GM23338 (cell line): ENCODE data around the gene TRAF2. TPM values are rescaled to one million over a fixed set of nuclear protein-coding genes. Genes with fewer than 3 reads are reported as not detected.

ENCODE experiments used
- ATAC-seq: fragments of 200-7000 bp; cut with Tn5 transposase; 3 replicates; pipeline ENCODE4 v1.9.1; 2020
- DNase-seq: peaks from one replicate; pipeline ENCODE4 v3.0.0-alpha.2; 2015; ENCODE audit warnings: low spot score
- H2AFZ ChIP-seq: fragments of 200-600 bp; sonication (generic); 2 replicates; pipeline ENCODE4 v1.8.0; 2016; ENCODE audit warnings: antibody characterized with exemption, mild to moderate bottlenecking, moderate library complexity
- H3F3A ChIP-seq: fragments of 200-600 bp; sonication (generic); replicated peaks from 2 replicates; pipeline ENCODE4 v1.8.0; 2017; ENCODE audit warnings: antibody characterized with exemption, mixed run types, low read depth
- H3K27ac ChIP-seq: fragments of 200-600 bp; sonication (generic); 2 replicates; pipeline ENCODE4 v1.6.1; 2016; ENCODE audit warnings: low read depth
- H3K27me3 ChIP-seq: fragments of 200-600 bp; sonication (generic); 2 replicates; pipeline ENCODE4 v1.8.0; 2016; ENCODE audit warnings: mild to moderate bottlenecking, mixed run types, moderate library complexity; ENCODE audit not compliant: insufficient read depth
- H3K36me3 ChIP-seq: fragments of 200-600 bp; sonication (generic); 2 replicates; pipeline ENCODE4 v1.8.0; 2016; ENCODE audit warnings: mild to moderate bottlenecking; ENCODE audit not compliant: insufficient read depth
- H3K4me1 ChIP-seq: fragments of 200-600 bp; sonication (generic); 2 replicates; pipeline ENCODE4 v1.8.0; 2016; ENCODE audit warnings: mild to moderate bottlenecking, moderate library complexity; ENCODE audit not compliant: insufficient read depth
- H3K4me2 ChIP-seq: fragments of 200-600 bp; sonication (generic); 2 replicates; pipeline ENCODE4 v1.7.1; 2017; ENCODE audit warnings: mixed run types
- H3K4me3 ChIP-seq: fragments of 200-600 bp; sonication (generic); 2 replicates; pipeline ENCODE4 v1.6.1; 2016; ENCODE audit warnings: mixed run types
- H3K79me2 ChIP-seq: fragments of 200-600 bp; sonication (generic); replicated peaks from 2 replicates; pipeline ENCODE4 v1.8.0; 2017; ENCODE audit warnings: mild to moderate bottlenecking; ENCODE audit not compliant: insufficient read depth
- H3K9me2 ChIP-seq: fragments of 200-600 bp; sonication (generic); 2 replicates; pipeline ENCODE4 v1.8.0; 2017; ENCODE audit not compliant: insufficient read depth
- H4K20me1 ChIP-seq: fragments of 200-600 bp; sonication (generic); replicated peaks from 2 replicates; pipeline ENCODE4 v1.8.0; 2017; ENCODE audit warnings: mild to moderate bottlenecking; ENCODE audit not compliant: insufficient read depth
- H3K27ac Mint-ChIP-seq: 2 replicates; pipeline ENCODE4 v1.8.0; 2020; ENCODE audit warnings: inconsistent platforms, mild to moderate bottlenecking, moderate library complexity, mixed read lengths
- H3K27me3 Mint-ChIP-seq: 3 replicates; pipeline ENCODE4 v1.8.0; 2022; ENCODE audit warnings: low read depth, mild to moderate bottlenecking, moderate library complexity, mixed read lengths, inconsistent platforms; ENCODE audit not compliant: insufficient read depth, poor library complexity
- H3K36me3 Mint-ChIP-seq: 3 replicates; pipeline ENCODE4 v1.8.0; 2021; ENCODE audit warnings: low read depth, mild to moderate bottlenecking, inconsistent platforms, moderate library complexity, mixed read lengths
- H3K4me1 Mint-ChIP-seq: 3 replicates; pipeline ENCODE4 v1.8.0; 2020; ENCODE audit warnings: mild to moderate bottlenecking, inconsistent platforms, mixed read lengths
- H3K4me3 Mint-ChIP-seq: 3 replicates; pipeline ENCODE4 v1.8.0; 2021; ENCODE audit warnings: moderate library complexity, mild to moderate bottlenecking, inconsistent platforms, mixed read lengths
- H3K9me3 Mint-ChIP-seq: 3 replicates; pipeline ENCODE4 v1.8.0; 2020; ENCODE audit warnings: moderate library complexity, mild to moderate bottlenecking, inconsistent platforms, mixed read lengths
- CTCF ChIP-seq, 2 experiments: fragments of 200-600 bp in 1 of 2; sonication (generic) in 1 of 2; conservative IDR thresholded peaks; 2 replicates each; pipeline versions ENCODE4 v1.5.1 to v1.6.1; 2016 to 2017; ENCODE audit warnings: antibody characterized with exemption in 2 of 2, low read depth in 2 of 2, mild to moderate bottlenecking in 2 of 2, moderate library complexity in 1 of 2
- NANOG ChIP-seq: IDR thresholded peaks from 2 replicates; pipeline ENCODE4 v1.6.1; 2016; ENCODE audit warnings: antibody characterized with exemption, borderline replicate concordance
- POLR2AphosphoS5 ChIP-seq: IDR thresholded peaks from 2 replicates; pipeline ENCODE4 v1.6.1; 2016; ENCODE audit warnings: antibody characterized with exemption, low read depth
- ZNF331 ChIP-seq: fragments of 250-450 bp; sonication (Bioruptor Pico); IDR thresholded peaks from 2 replicates; pipeline ENCODE4 v1.5.0; 2020; ENCODE audit warnings: low read depth, mild to moderate bottlenecking, moderate library complexity
- microRNA-seq: library from miRNA; unstranded; fragments of <30 nt; microRNA quantifications from one replicate; pipeline ENCODE4, GENCODE V29; 2017
- polyA plus RNA-seq: library from polyadenylated mRNA; unstranded; fragments of >200 nt; fragmentation: Nextera tagmentation; extraction: Ambion mirVana; gene quantifications from 2 replicates; pipeline ENCODE4 v1.2.1, GENCODE V29; 2016
- small RNA-seq: library from RNA; depleted of rRNA; stranded (forward); fragments of <200 nt; gene quantifications from one replicate; pipeline ENCODE3, GENCODE V24; 2014; ENCODE audit warnings: low replicate concordance
- total RNA-seq: library from RNA; depleted of rRNA; stranded (reverse); fragments of >200 nt; shearing (Covaris generic); gene quantifications from 2 replicates; pipeline ENCODE4 v1.2.3, GENCODE V29; 2014; rRNA removed

The TRAF2 gene
- total and polyA plus RNA-seq, 2 experiments from 2014 or later, result 25.4 to 39.9 TPM

GRCh38 chr9:136975644-136976043 lies 89.3 kb downstream of the TRAF2 start:
- no peak overlapping the region for H3K27ac Mint-ChIP-seq
- Histone ChIP-seq H3K4me3 (no peak overlapping the region), H3K36me3 (no peaks in the 10 kb centered on the region), H3K4me1 (no peaks in the 10 kb centered on the region), H4K20me1 (no peaks in the 10 kb centered on the region), H3K79me2 (no peaks in the 10 kb centered on the region), H3K27me3 (no peaks in the 10 kb centered on the region), H3K9me2 (no peaks in the 10 kb centered on the region), H3F3A (no peaks in the 10 kb centered on the region), H2AFZ (no peak overlapping the region), H3K4me2 (no peak overlapping the region), H3K27ac (no peak overlapping the region)
- peaks cover 2% of the 10 kb centered on the region; the same call in 1 of the 3 replicates for H3K4me1 Mint-ChIP-seq
- H3K4me3 Mint-ChIP-seq, result no peak overlapping the region
- TF ChIP-seq POLR2AphosphoS5 (no peak), ZNF331 (CRISPR knock-in tag) (no peak), CTCF (conservative IDR thresholded peaks at IDR 0.05; ENCODE audit: low read depth in 2 of 2) (peak; percentile 59 to 89), NANOG (no peak)
- ATAC-seq, result peak; percentile 43
- peaks cover 9% of the 10 kb centered on the region for H3K27me3 Mint-ChIP-seq
- H3K36me3 Mint-ChIP-seq, result no peaks in the 10 kb centered on the region
- peak; percentile 82 for DNase-seq
- H3K9me3 Mint-ChIP-seq, result no peaks in the 10 kb centered on the region

Small RNA genes within 50 kb of the gene (microRNA-seq; reads per million reads assigned to microRNA genes)
- gene MIR4479, result not detected

Small RNA genes within 50 kb of the gene (small RNA-seq; reads per million reads assigned to genes)
- not detected for gene MIR4479

Other genes with a start within 250 kb of the TRAF2 start
- gene EGFL7, start 223.6 kb upstream of the TRAF2 start, total RNA-seq, result 56.1 and 60.8 TPM in 2 replicates
- 38.2 and 44.4 TPM in 2 replicates for gene EGFL7, start 223.6 kb upstream of the TRAF2 start, polyA plus RNA-seq
- 33.3 and 44.7 TPM in 2 replicates for gene AGPAT2, start 199.1 kb upstream of the TRAF2 start, total RNA-seq
- 31.8 and 34.4 TPM in 2 replicates for gene AGPAT2, start 199.1 kb upstream of the TRAF2 start, polyA plus RNA-seq
- gene DIPK1B, start 173.9 kb upstream of the TRAF2 start, total RNA-seq, result 47.2 and 60.0 TPM in 2 replicates
- 18.7 and 24.2 TPM in 2 replicates for gene DIPK1B, start 173.9 kb upstream of the TRAF2 start, polyA plus RNA-seq
- 0.45 and 9.8 TPM in 2 replicates for gene LCN10, start 143.6 kb upstream of the TRAF2 start, total RNA-seq
- 0.43 and 0.74 TPM in 2 replicates for gene LCN10, start 143.6 kb upstream of the TRAF2 start, polyA plus RNA-seq
- not detected in 2 replicates for gene LCN6, start 138.0 kb upstream of the TRAF2 start, total RNA-seq
- not detected in 2 replicates for gene LCN6, start 138.0 kb upstream of the TRAF2 start, polyA plus RNA-seq
- not detected in 2 replicates for gene LCN8, start 128.3 kb upstream of the TRAF2 start, total RNA-seq
- gene LCN8, start 128.3 kb upstream of the TRAF2 start, polyA plus RNA-seq, result not detected in 2 replicates
- 0.54 and 0.90 TPM in 2 replicates for gene LCN15, start 122.0 kb upstream of the TRAF2 start, total RNA-seq
- gene LCN15, start 122.0 kb upstream of the TRAF2 start, polyA plus RNA-seq, result 0.76 and 1.2 TPM in 2 replicates
- gene TMEM141, start 95.2 kb upstream of the TRAF2 start, total RNA-seq, result 57.0 and 71.4 TPM in 2 replicates
- gene TMEM141, start 95.2 kb upstream of the TRAF2 start, polyA plus RNA-seq, result 90.0 and 90.5 TPM in 2 replicates
- gene CCDC183, start 90.2 kb upstream of the TRAF2 start, total RNA-seq, result 1.1 and 2.9 TPM in 2 replicates
- gene CCDC183, start 90.2 kb upstream of the TRAF2 start, polyA plus RNA-seq, result 1.2 and 1.6 TPM in 2 replicates
- 117 and 127 TPM in 2 replicates for gene RABL6, start 78.6 kb upstream of the TRAF2 start, total RNA-seq
- gene RABL6, start 78.6 kb upstream of the TRAF2 start, polyA plus RNA-seq, result 59.1 and 66.7 TPM in 2 replicates
- gene AJM1, start 44.0 kb upstream of the TRAF2 start, total RNA-seq, result 0.12 and 0.49 TPM in 2 replicates
- 0.28 and 0.36 TPM in 2 replicates for gene AJM1, start 44.0 kb upstream of the TRAF2 start, polyA plus RNA-seq
- gene PHPT1, start 37.1 kb upstream of the TRAF2 start, total RNA-seq, result 67.1 and 86.2 TPM in 2 replicates
- gene PHPT1, start 37.1 kb upstream of the TRAF2 start, polyA plus RNA-seq, result 437 and 509 TPM in 2 replicates
- 4.1 and 6.8 TPM in 2 replicates for gene MAMDC4, start 34.2 kb upstream of the TRAF2 start, total RNA-seq
- gene MAMDC4, start 34.2 kb upstream of the TRAF2 start, polyA plus RNA-seq, result 1.7 and 2.7 TPM in 2 replicates
- 273 and 326 TPM in 2 replicates for gene EDF1, start 20.2 kb upstream of the TRAF2 start, total RNA-seq
- 793 and 860 TPM in 2 replicates for gene EDF1, start 20.2 kb upstream of the TRAF2 start, polyA plus RNA-seq
- 102 and 111 TPM in 2 replicates for gene FBXW5, start 58.2 kb downstream of the TRAF2 start, total RNA-seq
- 27.0 and 27.9 TPM in 2 replicates for gene FBXW5, start 58.2 kb downstream of the TRAF2 start, polyA plus RNA-seq
- not detected in 2 replicates for gene C8G, start 58.7 kb downstream of the TRAF2 start, total RNA-seq
- not detected in 2 replicates for gene C8G, start 58.7 kb downstream of the TRAF2 start, polyA plus RNA-seq
- 0.69 and 2.6 TPM in 2 replicates for gene LCN12, start 65.8 kb downstream of the TRAF2 start, total RNA-seq
- gene LCN12, start 65.8 kb downstream of the TRAF2 start, polyA plus RNA-seq, result 0.39 and 0.68 TPM in 2 replicates
- gene PTGDS, start 91.0 kb downstream of the TRAF2 start, total RNA-seq, result 1.9 TPM in 1 of 2 replicates, not detected in the other
- gene PTGDS, start 91.0 kb downstream of the TRAF2 start, polyA plus RNA-seq, result 3.1 and 5.9 TPM in 2 replicates
- gene LCNL1, start 96.5 kb downstream of the TRAF2 start, total RNA-seq, result not detected in 2 replicates
- 0.11 and 0.14 TPM in 2 replicates for gene LCNL1, start 96.5 kb downstream of the TRAF2 start, polyA plus RNA-seq
- 33.9 and 71.5 TPM in 2 replicates for gene PAXX, start 105.9 kb downstream of the TRAF2 start, total RNA-seq
- 86.0 and 88.3 TPM in 2 replicates for gene PAXX, start 105.9 kb downstream of the TRAF2 start, polyA plus RNA-seq
- gene CLIC3, start 110.1 kb downstream of the TRAF2 start, total RNA-seq, result 0.56 TPM in 1 of 2 replicates, not detected in the other
- gene CLIC3, start 110.1 kb downstream of the TRAF2 start, polyA plus RNA-seq, result 0.53 and 0.57 TPM in 2 replicates
- 14.2 and 16.0 TPM in 2 replicates for gene ABCA2, start 141.7 kb downstream of the TRAF2 start, total RNA-seq
- gene ABCA2, start 141.7 kb downstream of the TRAF2 start, polyA plus RNA-seq, result 5.6 and 7.0 TPM in 2 replicates
- gene FUT7, start 145.6 kb downstream of the TRAF2 start, total RNA-seq, result not detected in 2 replicates
- gene FUT7, start 145.6 kb downstream of the TRAF2 start, polyA plus RNA-seq, result not detected in 2 replicates
- gene NPDC1, start 159.7 kb downstream of the TRAF2 start, total RNA-seq, result 26.2 and 34.3 TPM in 2 replicates
- 35.5 and 36.7 TPM in 2 replicates for gene NPDC1, start 159.7 kb downstream of the TRAF2 start, polyA plus RNA-seq
- gene ENTPD2, start 167.5 kb downstream of the TRAF2 start, total RNA-seq, result 1.1 and 1.9 TPM in 2 replicates
- gene ENTPD2, start 167.5 kb downstream of the TRAF2 start, polyA plus RNA-seq, result 1.8 and 2.9 TPM in 2 replicates
- gene SAPCD2, start 184.0 kb downstream of the TRAF2 start, total RNA-seq, result 55.1 and 60.3 TPM in 2 replicates
- gene SAPCD2, start 184.0 kb downstream of the TRAF2 start, polyA plus RNA-seq, result 13.4 and 14.5 TPM in 2 replicates
- 5.5 and 8.1 TPM in 2 replicates for gene UAP1L1, start 191.0 kb downstream of the TRAF2 start, total RNA-seq
- gene UAP1L1, start 191.0 kb downstream of the TRAF2 start, polyA plus RNA-seq, result 2.5 and 3.4 TPM in 2 replicates
- 35.7 and 39.9 TPM in 2 replicates for gene MAN1B1, start 200.5 kb downstream of the TRAF2 start, total RNA-seq
- gene MAN1B1, start 200.5 kb downstream of the TRAF2 start, polyA plus RNA-seq, result 15.7 and 18.2 TPM in 2 replicates
- 9.7 and 19.7 TPM in 2 replicates for gene DPP7, start 228.2 kb downstream of the TRAF2 start, total RNA-seq
- 25.2 and 26.8 TPM in 2 replicates for gene DPP7, start 228.2 kb downstream of the TRAF2 start, polyA plus RNA-seq